ENCODE measurements around the gene RGCC. TPM values are rescaled to one million over a fixed set of nuclear protein-coding genes. Genes with fewer than 3 reads are reported as not detected.

RGCC gene
- total RNA-seq, 1 experiment from 2014 or later = not detected

DNA sequence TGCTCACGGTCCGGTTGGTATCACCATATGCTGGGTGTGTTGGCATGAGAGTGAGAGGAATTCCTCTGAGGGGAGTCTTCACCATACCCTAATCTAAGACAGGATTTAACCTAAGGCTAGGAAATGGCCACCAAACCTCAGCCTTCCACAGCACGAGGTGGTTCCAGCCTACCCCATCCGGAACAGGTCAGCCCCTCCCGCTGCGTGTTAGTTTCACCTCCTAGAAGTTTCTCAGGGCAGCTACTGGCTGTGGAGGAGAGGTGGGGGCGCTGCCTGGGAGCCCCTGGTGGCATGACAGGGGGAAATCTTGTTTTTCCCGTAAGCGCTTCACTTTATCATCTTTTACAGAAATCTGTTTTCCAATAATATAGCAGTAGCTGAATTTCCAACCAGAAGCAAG is 55.1 kb downstream of the RGCC start:
- Histone ChIP-seq H2AK5ac (ENCODE audit: insufficient read length, low read length) (no peak overlapping the region), H3K79me1 (ENCODE audit: insufficient read depth, low read depth, low read length, poor library complexity, severe bottlenecking) (no peaks in the 10 kb centered on the region), H2BK5ac (ENCODE audit: insufficient read length, low read length) (no peak overlapping the region), H3K18ac (ENCODE audit: insufficient read length, low read depth, low read length) (peak overlapping the region; percentile 25), H2BK15ac (ENCODE audit: low read depth, low read length) (no peak overlapping the region), H3K4me2 (ENCODE audit: insufficient read depth, insufficient read length, low read length) (no peak overlapping the region), H2BK20ac (ENCODE audit: low read depth, low read length, poor library complexity, severe bottlenecking) (no peak overlapping the region), H3K27me3 (ENCODE audit: insufficient read depth, low read length) (no peaks in the 10 kb centered on the region), H3K79me2 (ENCODE audit: insufficient read depth, low read length) (no peaks in the 10 kb centered on the region), H3K27ac (ENCODE audit: insufficient read length, low read depth, low read length) (no peak overlapping the region), H3K23me2 (ENCODE audit: insufficient read length, low read depth, low read length, poor library complexity, severe bottlenecking) (no peaks in the 10 kb centered on the region), H3T11ph (ENCODE audit: low read length) (no peak overlapping the region), H3K9me3 (ENCODE audit: control insufficient read depth, low read depth, low read length) (no peaks in the 10 kb centered on the region), H3K56ac (ENCODE audit: insufficient read length, low read depth, low read length) (no peak overlapping the region), H4K5ac (ENCODE audit: insufficient read length, low read depth, low read length) (no peak overlapping the region), H2BK12ac (ENCODE audit: insufficient read length, low read depth, low read length) (no peak overlapping the region), H3K4ac (ENCODE audit: low read depth, low read length) (no peak overlapping the region), H2AFZ (ENCODE audit: low read length) (no peak overlapping the region), H4K91ac (ENCODE audit: insufficient read length, low read depth, low read length) (no peak overlapping the region), H3K4me1 (ENCODE audit: insufficient read depth, low read length) (no peaks in the 10 kb centered on the region), H4K8ac (replicated peaks; ENCODE audit: insufficient read length, low read depth, low read length) (no peak overlapping the region), H3K14ac (ENCODE audit: insufficient read depth, low read length) (no peak overlapping the region), H2BK120ac (ENCODE audit: low read depth, low read length, poor library complexity, severe bottlenecking) (peak overlapping the region; percentile 44), H3K23ac (ENCODE audit: insufficient read length, low read depth, low read length) (no peak overlapping the region), H4K20me1 (ENCODE audit: control insufficient read depth, insufficient read depth, insufficient read length) (no peaks in the 10 kb centered on the region), H3K9ac (ENCODE audit: extremely low read depth, insufficient read length, low read length) (no peak overlapping the region)
- H3K4me3 Mint-ChIP-seq = no peak overlapping the region
- DNase-seq = no peak
- TF ChIP-seq CTCF (conservative IDR thresholded peaks at IDR 0.05) = no peak
- no peak overlapping the region; a peak in 2 of 7 replicates for H3K27ac Mint-ChIP-seq
- H3K27me3 Mint-ChIP-seq (ENCODE audit: low read depth) = no peaks in the 10 kb centered on the region; the same call in 1 of the 2 replicates
- no CpG with 5 or more reads among the region's 9 CpGs for WGBS (ENCODE audit: extremely low coverage, insufficient read length, low lambda C conversion rate)
- H3K4me1 Mint-ChIP-seq = peaks cover 0 to 3% of the 10 kb centered on the region in 2 experiments; a peak in 1 of 4 replicates
- H3K9me3 Mint-ChIP-seq = 0 out of 5 replicates have a peak, but pooled peaks cover 0 to 2% of the 10 kb centered on the region in 2 experiments
- 0 out of 7 replicates have a peak, but pooled peaks cover 0 to 4% (median 0%) of the 10 kb centered on the region in 3 experiments for H3K36me3 Mint-ChIP-seq (ENCODE audit: insufficient read depth in 1 of 3, low read depth in 3 of 3)

Measured in H9 (cell line).